ENCODE data around the gene CAMK4. TPM values are rescaled to one million over a fixed set of nuclear protein-coding genes. Genes with fewer than 3 reads are reported as not detected.

Gene CAMK4
- total RNA-seq, 1 experiment from 2014 or later, result 10.6 TPM

DNA sequence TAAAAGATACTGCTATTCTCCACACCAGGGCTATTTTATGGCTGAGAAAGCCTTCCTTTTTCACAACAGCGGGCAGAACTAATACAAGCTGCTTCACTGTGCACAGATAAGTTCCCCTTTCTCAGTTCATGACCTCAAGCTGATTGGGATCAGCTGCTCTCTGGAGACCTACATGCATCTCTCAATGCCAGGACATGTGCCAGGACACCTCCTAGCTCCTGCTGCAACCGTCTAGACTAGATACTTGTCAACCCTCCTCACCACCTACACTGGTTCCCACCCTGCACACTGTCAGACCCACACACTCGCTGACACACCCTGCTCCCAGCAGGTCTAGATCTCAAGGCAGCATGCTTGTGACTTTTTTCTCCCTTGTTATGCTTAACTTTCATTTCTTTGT, 248.4 kb downstream of the CAMK4 start (continued):
- TF ChIP-seq, protein P1, sequence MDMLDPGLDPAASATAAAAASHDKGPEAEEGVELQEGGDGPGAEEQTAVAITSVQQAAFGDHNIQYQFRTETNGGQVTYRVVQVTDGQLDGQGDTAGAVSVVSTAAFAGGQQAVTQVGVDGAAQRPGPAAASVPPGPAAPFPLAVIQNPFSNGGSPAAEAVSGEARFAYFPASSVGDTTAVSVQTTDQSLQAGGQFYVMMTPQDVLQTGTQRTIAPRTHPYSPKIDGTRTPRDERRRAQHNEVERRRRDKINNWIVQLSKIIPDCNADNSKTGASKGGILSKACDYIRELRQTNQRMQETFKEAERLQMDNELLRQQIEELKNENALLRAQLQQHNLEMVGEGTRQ (CRISPR knock-in tag; IDR thresholded peaks at IDR 0.05), result no peak
- TF ChIP-seq ZNF396 (CRISPR knock-in tag; IDR thresholded peaks at IDR 0.05; ENCODE audit: borderline replicate concordance), result no peak
- no peak for TF ChIP-seq ESRRA (CRISPR knock-in tag; IDR thresholded peaks at IDR 0.05; ENCODE audit: borderline replicate concordance)
- TF ChIP-seq, protein P2, sequence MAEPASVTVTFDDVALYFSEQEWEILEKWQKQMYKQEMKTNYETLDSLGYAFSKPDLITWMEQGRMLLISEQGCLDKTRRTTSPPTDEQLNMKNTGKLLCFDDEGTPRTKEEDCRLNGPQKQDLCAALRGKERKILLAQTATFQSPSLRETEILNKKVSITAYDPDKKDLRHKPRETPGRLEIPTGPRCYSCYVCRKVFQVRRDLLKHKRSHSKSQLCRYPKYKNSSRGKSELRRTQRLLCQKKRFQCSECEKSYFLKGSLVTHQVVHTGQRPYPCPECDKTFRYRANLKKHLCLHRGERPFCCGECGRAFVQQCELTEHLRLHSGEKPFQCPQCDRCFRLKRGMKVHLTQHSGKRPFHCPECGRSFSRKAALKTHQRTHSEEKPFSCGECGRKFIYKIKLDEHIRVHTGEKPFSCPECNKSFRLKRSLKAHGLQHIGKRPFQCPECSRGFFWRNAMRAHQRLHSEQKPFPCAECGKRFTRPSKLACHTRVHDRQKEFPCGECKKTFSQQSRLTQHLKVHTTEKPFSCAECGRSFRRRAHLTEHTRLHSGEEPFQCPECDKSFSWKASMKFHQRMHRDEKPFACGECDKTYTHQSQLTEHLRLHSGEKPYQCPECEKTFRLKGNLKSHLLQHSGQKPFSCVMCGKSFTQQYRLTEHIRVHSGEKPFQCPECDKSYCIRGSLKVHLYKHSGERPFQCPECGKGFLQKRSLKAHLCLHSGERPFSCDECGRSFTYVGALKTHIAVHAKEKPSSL (CRISPR knock-in tag; conservative IDR thresholded peaks at IDR 0.05), result no peak
- no peak for TF ChIP-seq ATF3 (CRISPR knock-in tag; conservative IDR thresholded peaks at IDR 0.05)
- TF ChIP-seq, protein P3, sequence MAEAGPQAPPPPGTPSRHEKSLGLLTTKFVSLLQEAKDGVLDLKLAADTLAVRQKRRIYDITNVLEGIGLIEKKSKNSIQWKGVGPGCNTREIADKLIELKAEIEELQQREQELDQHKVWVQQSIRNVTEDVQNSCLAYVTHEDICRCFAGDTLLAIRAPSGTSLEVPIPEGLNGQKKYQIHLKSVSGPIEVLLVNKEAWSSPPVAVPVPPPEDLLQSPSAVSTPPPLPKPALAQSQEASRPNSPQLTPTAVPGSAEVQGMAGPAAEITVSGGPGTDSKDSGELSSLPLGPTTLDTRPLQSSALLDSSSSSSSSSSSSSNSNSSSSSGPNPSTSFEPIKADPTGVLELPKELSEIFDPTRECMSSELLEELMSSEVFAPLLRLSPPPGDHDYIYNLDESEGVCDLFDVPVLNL (CRISPR knock-in tag; IDR thresholded peaks at IDR 0.05; ENCODE audit: borderline replicate concordance, low read depth), result no peak

DNA sequence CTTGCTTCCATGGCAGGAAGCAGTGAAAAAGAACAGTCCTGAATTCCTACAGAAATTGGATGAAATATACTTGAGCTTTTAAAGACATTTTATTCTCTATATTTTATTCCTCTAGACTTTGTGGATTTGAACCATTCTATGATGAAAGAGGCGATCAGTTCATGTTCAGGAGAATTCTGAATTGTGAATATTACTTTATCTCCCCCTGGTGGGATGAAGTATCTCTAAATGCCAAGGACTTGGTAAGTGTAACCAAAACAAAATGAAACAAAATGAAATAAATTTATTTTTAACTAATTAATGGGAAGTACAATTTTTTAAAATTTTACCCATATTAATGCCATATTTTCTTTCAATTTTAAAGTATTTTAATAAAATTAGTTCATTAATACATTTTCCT, 254.1 kb downstream of the CAMK4 start:
- H3K27me3 Mint-ChIP-seq (ENCODE audit: low read depth), result no peaks in the 10 kb centered on the region
- no peak overlapping the region for H3K4me3 Mint-ChIP-seq
- no peaks in the 10 kb centered on the region for H3K4me1 Mint-ChIP-seq
- ChIA-PET CTCF (interaction anchor here (0.8 to 1.6 kb wide), 2 partner anchors 8 to 17 kb away, joined by 3 to 5 read pairs; no protein-coding TSS in a partner anchor), POLR2A (no interaction called here)
- H3K9me3 Mint-ChIP-seq, result no peaks in the 10 kb centered on the region
- H3K36me3 Mint-ChIP-seq, result no peaks in the 10 kb centered on the region
- ATAC-seq (no peak), DNase-seq (ENCODE audit: low spot score) (no peak)
- H3K27ac Mint-ChIP-seq, result no peak overlapping the region
- TF ChIP-seq ZNF317 (CRISPR knock-in tag; IDR thresholded peaks at IDR 0.05; ENCODE audit: borderline replicate concordance, low read depth) (no peak), ARID4B (CRISPR knock-in tag; IDR thresholded peaks at IDR 0.05; ENCODE audit: borderline replicate concordance) (no peak)

GRCh38 chr5:111478898-111479297, 254.7 kb downstream of the CAMK4 start:
- Mint-ChIP-seq H3K27me3 (ENCODE audit: low read depth) (no peaks in the 10 kb centered on the region), H3K9me3 (no peaks in the 10 kb centered on the region), H3K27ac (no peak overlapping the region), H3K36me3 (no peaks in the 10 kb centered on the region), H3K4me1 (no peaks in the 10 kb centered on the region), H3K4me3 (no peak overlapping the region)
- DNase-seq (ENCODE audit: low spot score) (no peak), ATAC-seq (no peak)
- ChIA-PET POLR2A (no interaction called here), CTCF (interaction anchor here (1.6 kb wide), 1 partner anchor 18 kb away, joined by 5 read pairs; no protein-coding TSS in a partner anchor)
- TF ChIP-seq ZNF396 (CRISPR knock-in tag; IDR thresholded peaks at IDR 0.05; ENCODE audit: borderline replicate concordance) (no peak), ZNF121 (CRISPR knock-in tag; IDR thresholded peaks at IDR 0.05) (peak; percentile 66; the same call in 1 of the 2 replicates)

- Mint-ChIP-seq H3K27ac (no peak overlapping the region), H3K27me3 (ENCODE audit: low read depth) (no peaks in the 10 kb centered on the region), H3K9me3 (no peaks in the 10 kb centered on the region), H3K4me1 (no peaks in the 10 kb centered on the region), H3K36me3 (no peaks in the 10 kb centered on the region), H3K4me3 (no peak overlapping the region)
- CTCF ChIA-PET, result interaction anchor here (0.9 kb wide), 1 partner anchor 11 kb away, joined by 4 read pairs; no protein-coding TSS in a partner anchor
- no peak for ATAC-seq
- POLR2A ChIA-PET, result no interaction called here
- DNase-seq (ENCODE audit: low spot score), result no peak
- TF ChIP-seq ZNF532 (CRISPR knock-in tag; IDR thresholded peaks at IDR 0.05; ENCODE audit: borderline replicate concordance) (no peak), NFYB (CRISPR knock-in tag; conservative IDR thresholded peaks at IDR 0.05; ENCODE audit: low read depth) (no peak), FOXJ3 (CRISPR knock-in tag; IDR thresholded peaks at IDR 0.05; ENCODE audit: borderline replicate concordance) (no peak), ZNF396 (CRISPR knock-in tag; IDR thresholded peaks at IDR 0.05; ENCODE audit: borderline replicate concordance) (no peak), NR1H2 (CRISPR knock-in tag; IDR thresholded peaks at IDR 0.05) (no peak), ETV6 (CRISPR knock-in tag; IDR thresholded peaks at IDR 0.05) (no peak)
- TF ChIP-seq, protein P4, sequence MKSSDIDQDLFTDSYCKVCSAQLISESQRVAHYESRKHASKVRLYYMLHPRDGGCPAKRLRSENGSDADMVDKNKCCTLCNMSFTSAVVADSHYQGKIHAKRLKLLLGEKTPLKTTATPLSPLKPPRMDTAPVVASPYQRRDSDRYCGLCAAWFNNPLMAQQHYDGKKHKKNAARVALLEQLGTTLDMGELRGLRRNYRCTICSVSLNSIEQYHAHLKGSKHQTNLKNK (CRISPR knock-in tag; IDR thresholded peaks at IDR 0.05), result no peak
Measured at GRCh38 chr5:111480346-111480745, 256.2 kb downstream of the CAMK4 start.
